A673 (cell line): ENCODE data around the gene NRM. TPM values are rescaled to one million over a fixed set of nuclear protein-coding genes. Genes with fewer than 3 reads are reported as not detected.

Experiments used
- BruUV-seq: library from RNA; stranded (reverse); fragments of 400-500 nt; replicated peaks from 2 replicates; lab custom pipeline; 2021; lab: Mats Ljungman, UMichigan
- CTCF ChIA-PET: fragments of 300-600 bp; sonication (Branson Sonifier 250); formaldehyde crosslinking; loops from one replicate; lab custom pipeline; 2022; ENCODE audit warnings: antibody characterized with exemption; lab: Charles Lee
- POLR2A ChIA-PET: fragments of 300-600 bp; sonication (Branson Sonifier 250); formaldehyde crosslinking; loops from one replicate; lab custom pipeline; 2022; ENCODE audit warnings: antibody characterized with exemption; ENCODE audit not compliant: low non-redundant PET; lab: Charles Lee
- DNase-seq: peaks from one replicate; pipeline ENCODE4 v3.0.0-alpha.2; 2015; ENCODE audit warnings: low spot score
- H3K27ac ChIP-seq: fragments of 200-600 bp; sonication (generic); 2 replicates; pipeline ENCODE4 v1.5.1; 2016; ENCODE audit warnings: mixed run types, low read depth, mild to moderate bottlenecking, mixed read lengths, antibody characterized with exemption, low read length; ENCODE audit not compliant: poor library complexity, severe bottlenecking
- H3K27me3 ChIP-seq: fragments of 200-600 bp; sonication (generic); replicated peaks from 2 replicates; pipeline ENCODE4 v1.6.1; 2017; ENCODE audit warnings: mixed run types, low read depth, mild to moderate bottlenecking, mixed read lengths, antibody characterized with exemption, low read length; ENCODE audit not compliant: insufficient read depth, poor library complexity
- H3K36me3 ChIP-seq: fragments of 200-600 bp; sonication (generic); 2 replicates; pipeline ENCODE4 v1.6.1; 2016; ENCODE audit warnings: mixed run types, mild to moderate bottlenecking, mixed read lengths, antibody characterized with exemption, low read length; ENCODE audit not compliant: insufficient read depth, poor library complexity, severe bottlenecking
- H3K4me1 ChIP-seq: fragments of 200-600 bp; sonication (generic); 2 replicates; pipeline ENCODE4 v1.6.1; 2017; ENCODE audit warnings: mixed run types, mild to moderate bottlenecking, mixed read lengths, antibody characterized with exemption, low read length; ENCODE audit not compliant: insufficient read depth, poor library complexity, severe bottlenecking
- H3K4me3 ChIP-seq: fragments of 200-600 bp; sonication (generic); 2 replicates; pipeline ENCODE4 v1.5.1; 2016; ENCODE audit warnings: low read depth, mixed run types, mild to moderate bottlenecking, mixed read lengths, low read length; ENCODE audit not compliant: poor library complexity, severe bottlenecking
- H3K9me3 ChIP-seq: fragments of 200-600 bp; sonication (generic); 2 replicates; pipeline ENCODE4 v1.6.1; 2016; ENCODE audit warnings: mixed run types, low read depth, mild to moderate bottlenecking, mixed read lengths, antibody characterized with exemption, low read length; ENCODE audit not compliant: poor library complexity, severe bottlenecking
- CTCF ChIP-seq: fragments of 300-800, 200-600 bp; sonication (generic); conservative IDR thresholded peaks from 2 replicates; pipeline ENCODE4 v1.5.1; 2017; ENCODE audit warnings: low read depth, mild to moderate bottlenecking, antibody characterized with exemption, low read length, moderate library complexity, mixed read lengths
- EZH2 ChIP-seq: fragments of 200-600 bp; sonication (generic); IDR thresholded peaks from 2 replicates; pipeline ENCODE4 v1.6.1; 2017; ENCODE audit warnings: borderline replicate concordance, low read depth, mild to moderate bottlenecking, mixed read lengths, antibody characterized with exemption, low read length; ENCODE audit not compliant: poor library complexity, severe bottlenecking
- intact Hi-C: fragments of 100-400 bp; cut with micrococcal nuclease; formaldehyde crosslinking; loops from one replicate; pipeline ENCODE4 v1.10.0; 2022; ENCODE audit not compliant: unreplicated experiment
- total RNA-seq: library from RNA; stranded (reverse); gene quantifications from 2 replicates; pipeline ENCODE4 v1.2.3, GENCODE V29; 2021

NRM gene
- total RNA-seq, 1 experiment from 2014 or later, result 49.8 TPM

- ChIA-PET POLR2A (no interaction called here), CTCF (no interaction called here)
- Histone ChIP-seq H3K36me3 (peaks cover 24% of the 10 kb centered on the region), H3K9me3 (no peaks in the 10 kb centered on the region), H3K4me1 (no peaks in the 10 kb centered on the region), H3K27ac (no peak overlapping the region), H3K27me3 (no peaks in the 10 kb centered on the region), H3K4me3 (no peak overlapping the region)
- intact Hi-C loops, result no loop called here
- DNase-seq, result no peak
- no peak for TF ChIP-seq CTCF
- no peak for TF ChIP-seq EZH2
- no TSS peak for BruUV-seq
These were observed 50.3 kb downstream of the NRM start for GRCh38 chr6:30640481-30640880.

Other genes with a start within 250 kb of the NRM start
- gene HLA-E, start 201.5 kb downstream of the NRM start, total RNA-seq, result 36.9 and 41.1 TPM in 2 replicates
- 93.2 and 101 TPM in 2 replicates for gene GNL1, start 134.5 kb downstream of the NRM start, total RNA-seq
- gene PRR3, start 133.7 kb downstream of the NRM start, total RNA-seq, result 49.9 and 53.0 TPM in 2 replicates
- gene ABCF1, start 119.5 kb downstream of the NRM start, total RNA-seq, result 109 and 119 TPM in 2 replicates
- gene PPP1R10, start 73.7 kb downstream of the NRM start, total RNA-seq, result 121 and 129 TPM in 2 replicates
- gene MRPS18B, start 73.1 kb downstream of the NRM start, total RNA-seq, result 70.3 and 70.4 TPM in 2 replicates
- gene ATAT1, start 64.1 kb downstream of the NRM start, total RNA-seq, result 31.7 and 33.0 TPM in 2 replicates
- gene C6orf136, start 43.9 kb downstream of the NRM start, total RNA-seq, result 25.0 and 35.9 TPM in 2 replicates
- 44.7 and 46.4 TPM in 2 replicates for gene DHX16, start 18.0 kb downstream of the NRM start, total RNA-seq
- 49.3 and 50.3 TPM in 2 replicates for gene PPP1R18, start 4.3 kb downstream of the NRM start, total RNA-seq
- 52.9 and 53.4 TPM in 2 replicates for gene MDC1, start 26.3 kb upstream of the NRM start, total RNA-seq
- 1,864 and 1,936 TPM in 2 replicates for gene TUBB, start 29.4 kb upstream of the NRM start, total RNA-seq
- 116 and 120 TPM in 2 replicates for gene FLOT1, start 51.7 kb upstream of the NRM start, total RNA-seq
- gene IER3, start 53.6 kb upstream of the NRM start, total RNA-seq, result 33.5 and 34.6 TPM in 2 replicates
- 48.0 and 57.9 TPM in 2 replicates for gene DDR1, start 193.5 kb upstream of the NRM start, total RNA-seq
- gene GTF2H4, start 217.2 kb upstream of the NRM start, total RNA-seq, result 42.6 and 45.9 TPM in 2 replicates
- 48.4 and 53.4 TPM in 2 replicates for gene VARS2, start 223.3 kb upstream of the NRM start, total RNA-seq
- not detected in 2 replicates for gene SFTA2, start 241.2 kb upstream of the NRM start, total RNA-seq
- not detected in 2 replicates for gene MUCL3, start 250.0 kb upstream of the NRM start, total RNA-seq